HG02642 (cell line): ENCODE data around the gene CHPF.
A peak's percentile ranks its signal among the peaks of the same experiment; 100 is the strongest.

Source experiments
- ATAC-seq: cut with Tn5 transposase; IDR thresholded peaks from one replicate; pipeline ENCODE4 v1.9.1; 2021; ENCODE audit warnings: mild to moderate bottlenecking; ENCODE audit not compliant: unreplicated experiment, poor library complexity

The CHPF gene, protein sequence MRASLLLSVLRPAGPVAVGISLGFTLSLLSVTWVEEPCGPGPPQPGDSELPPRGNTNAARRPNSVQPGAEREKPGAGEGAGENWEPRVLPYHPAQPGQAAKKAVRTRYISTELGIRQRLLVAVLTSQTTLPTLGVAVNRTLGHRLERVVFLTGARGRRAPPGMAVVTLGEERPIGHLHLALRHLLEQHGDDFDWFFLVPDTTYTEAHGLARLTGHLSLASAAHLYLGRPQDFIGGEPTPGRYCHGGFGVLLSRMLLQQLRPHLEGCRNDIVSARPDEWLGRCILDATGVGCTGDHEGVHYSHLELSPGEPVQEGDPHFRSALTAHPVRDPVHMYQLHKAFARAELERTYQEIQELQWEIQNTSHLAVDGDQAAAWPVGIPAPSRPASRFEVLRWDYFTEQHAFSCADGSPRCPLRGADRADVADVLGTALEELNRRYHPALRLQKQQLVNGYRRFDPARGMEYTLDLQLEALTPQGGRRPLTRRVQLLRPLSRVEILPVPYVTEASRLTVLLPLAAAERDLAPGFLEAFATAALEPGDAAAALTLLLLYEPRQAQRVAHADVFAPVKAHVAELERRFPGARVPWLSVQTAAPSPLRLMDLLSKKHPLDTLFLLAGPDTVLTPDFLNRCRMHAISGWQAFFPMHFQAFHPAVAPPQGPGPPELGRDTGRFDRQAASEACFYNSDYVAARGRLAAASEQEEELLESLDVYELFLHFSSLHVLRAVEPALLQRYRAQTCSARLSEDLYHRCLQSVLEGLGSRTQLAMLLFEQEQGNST

DNA sequence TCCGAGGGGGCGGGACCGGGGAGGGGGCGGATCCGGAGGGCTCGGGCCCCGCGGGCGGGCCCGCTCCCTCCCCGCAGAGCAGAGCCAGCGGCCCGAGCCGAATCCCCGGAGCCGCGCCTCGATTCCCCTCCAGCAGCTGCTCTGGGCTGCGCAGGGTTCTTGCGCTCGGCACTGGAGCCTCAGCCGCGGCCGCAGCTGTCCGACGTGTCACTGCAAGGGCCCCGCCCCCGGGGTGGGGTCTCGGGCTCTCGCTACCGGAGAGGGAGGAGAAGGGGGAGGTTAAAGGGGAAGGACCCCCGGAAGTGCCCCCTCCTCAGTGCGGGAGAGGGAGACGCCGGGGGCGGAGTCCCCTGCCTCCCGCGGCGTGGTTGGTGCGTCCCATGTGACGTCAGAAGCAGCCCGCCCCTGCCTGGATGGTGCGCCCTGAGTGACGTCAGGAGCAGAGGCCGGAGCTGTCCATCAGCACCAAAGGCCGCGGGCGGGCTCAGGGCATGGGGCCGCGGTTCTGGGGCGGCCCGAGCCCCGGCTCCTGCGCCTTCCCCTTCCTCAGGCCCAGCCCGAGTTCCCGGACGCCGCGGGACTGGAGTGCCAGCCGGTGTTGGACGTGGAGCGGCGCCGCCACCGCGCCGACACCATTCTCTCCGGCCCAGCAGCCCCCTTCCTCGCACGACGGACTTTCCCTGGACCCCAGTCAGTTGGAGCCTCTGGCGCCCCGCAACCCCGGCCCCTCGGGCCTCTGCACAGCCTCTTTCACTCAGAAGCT lies at the start of gene CHPF, which contains the start of gene TMEM198:
CHPF (minus strand) TSS at position 214 of the 763 bp plus-strand sequence. CDS start 271 bp downstream, outside the sequence.
TMEM198 (plus strand) TSS at position 433 of the 763 bp plus-strand sequence. CDS start 700 bp downstream, outside the sequence.
- peak; percentile 83 for ATAC-seq

DNA sequence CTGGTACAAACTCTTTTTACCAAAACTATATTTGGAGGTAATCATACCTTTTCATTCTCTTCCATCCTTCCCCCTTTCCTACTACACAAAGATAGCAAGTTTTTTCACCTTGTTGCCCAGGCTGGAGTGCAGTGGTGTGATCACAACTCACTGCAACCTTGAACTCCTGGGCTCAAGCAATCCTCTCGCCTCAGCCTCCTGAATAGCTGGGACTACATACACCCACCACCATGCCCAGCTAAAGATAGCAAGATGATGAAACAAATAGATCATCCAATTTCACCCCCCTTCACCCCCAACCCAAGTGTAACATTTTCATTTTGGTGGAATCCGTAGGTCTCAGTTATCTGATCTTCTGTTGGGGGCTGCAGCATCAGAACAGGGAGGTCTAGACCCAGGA lies 49.5 kb upstream of the CHPF start:
- no peak for ATAC-seq

DNA sequence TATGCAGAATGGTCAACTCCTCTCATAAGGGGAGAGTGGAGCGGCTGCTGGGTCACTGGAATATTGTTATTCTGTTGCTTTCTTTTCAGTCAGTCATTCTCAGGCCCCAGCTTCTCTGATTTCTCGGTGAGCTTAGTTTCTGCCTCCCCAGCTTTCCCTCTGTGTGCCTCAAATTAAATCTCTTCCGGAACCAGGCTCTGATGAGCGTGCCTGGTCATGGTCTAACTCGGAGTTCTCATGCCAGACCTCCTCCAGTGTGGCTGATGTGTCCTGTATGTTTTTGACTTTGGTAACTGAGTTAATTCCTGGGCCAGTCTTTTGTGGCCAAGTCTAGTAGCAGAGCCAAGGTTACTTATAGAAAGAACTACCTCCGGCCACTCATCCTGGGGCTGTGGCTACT lies 49.1 kb upstream of the CHPF start:
- ATAC-seq: no peak

DNA sequence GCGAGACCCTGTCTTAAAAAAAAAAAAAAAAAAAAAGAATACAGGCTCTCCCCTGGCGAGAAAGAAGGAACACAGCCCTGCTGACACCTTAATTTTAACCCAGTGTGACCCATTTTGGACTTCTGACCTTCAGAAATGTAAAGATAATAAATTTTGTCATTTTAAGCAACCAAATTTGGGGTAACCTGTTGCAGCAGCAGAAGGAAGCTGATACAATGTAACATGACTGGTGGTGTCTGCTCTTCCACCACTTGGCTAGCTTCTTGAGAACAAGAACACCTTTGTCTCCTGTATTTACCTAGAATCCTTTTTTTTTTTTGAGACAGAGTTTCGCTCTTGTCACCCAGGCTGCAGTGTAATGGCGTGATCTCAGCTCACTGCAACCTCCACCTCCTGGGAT lies 47.5 kb upstream of the CHPF start:
- no peak for ATAC-seq

DNA sequence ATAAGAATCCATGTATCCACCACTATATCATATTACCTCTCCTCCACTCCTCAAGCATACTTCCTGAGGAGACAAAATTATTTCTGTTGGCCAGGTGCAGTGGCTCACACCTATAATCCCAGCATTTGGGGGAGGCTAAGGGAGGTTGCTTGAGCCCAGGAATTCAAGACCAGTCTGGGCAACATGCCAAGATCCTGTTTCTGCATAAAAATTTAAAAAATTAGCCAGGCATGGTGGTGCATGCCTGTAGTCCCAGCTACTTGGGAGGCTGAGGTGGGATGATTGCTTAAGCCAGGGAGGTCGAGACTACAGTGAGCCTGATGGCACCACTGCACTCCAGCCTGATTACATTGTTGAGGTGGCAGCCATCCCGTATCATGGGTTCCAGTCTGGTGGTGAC lies 37.7 kb upstream of the CHPF start:
- no peak for ATAC-seq

DNA sequence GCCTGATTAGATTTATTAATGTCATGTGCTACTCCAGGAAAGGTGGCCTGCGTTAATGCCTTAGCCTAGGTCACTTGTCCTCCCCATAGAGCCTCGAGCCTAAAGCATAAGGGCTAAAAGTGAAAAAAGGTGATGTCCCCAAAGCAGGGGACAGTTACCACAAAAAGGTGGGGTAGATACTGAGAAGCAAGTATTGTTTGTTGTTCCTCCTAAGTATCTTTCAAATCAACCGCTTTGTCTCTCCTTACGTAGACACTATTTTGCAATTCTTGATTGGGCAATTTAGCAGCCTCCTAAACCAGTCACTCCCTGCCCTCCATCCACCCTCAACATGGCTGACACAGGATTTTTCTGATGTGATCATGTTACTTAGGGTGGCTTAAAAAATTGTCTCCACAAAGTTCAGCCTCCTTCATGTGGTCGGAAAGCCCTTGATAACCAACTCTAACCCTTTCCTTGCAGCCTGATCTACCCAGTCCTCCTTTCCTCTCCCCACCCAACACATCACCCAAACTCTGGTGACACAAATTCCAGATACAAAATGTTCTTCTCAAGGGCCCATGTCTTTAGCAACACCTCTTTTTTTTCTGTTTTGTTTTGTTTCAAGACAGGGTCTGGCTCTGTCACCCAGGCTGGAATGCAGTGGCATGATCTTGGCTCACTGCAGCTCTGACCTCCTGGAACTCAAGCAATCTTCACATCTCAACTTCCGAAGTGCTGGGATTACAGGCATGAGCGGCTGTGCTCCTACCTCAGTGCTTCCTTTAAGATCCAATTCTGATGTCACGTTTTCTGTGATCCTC lies 35.4 kb upstream of the CHPF start:
- ATAC-seq: no peak

DNA sequence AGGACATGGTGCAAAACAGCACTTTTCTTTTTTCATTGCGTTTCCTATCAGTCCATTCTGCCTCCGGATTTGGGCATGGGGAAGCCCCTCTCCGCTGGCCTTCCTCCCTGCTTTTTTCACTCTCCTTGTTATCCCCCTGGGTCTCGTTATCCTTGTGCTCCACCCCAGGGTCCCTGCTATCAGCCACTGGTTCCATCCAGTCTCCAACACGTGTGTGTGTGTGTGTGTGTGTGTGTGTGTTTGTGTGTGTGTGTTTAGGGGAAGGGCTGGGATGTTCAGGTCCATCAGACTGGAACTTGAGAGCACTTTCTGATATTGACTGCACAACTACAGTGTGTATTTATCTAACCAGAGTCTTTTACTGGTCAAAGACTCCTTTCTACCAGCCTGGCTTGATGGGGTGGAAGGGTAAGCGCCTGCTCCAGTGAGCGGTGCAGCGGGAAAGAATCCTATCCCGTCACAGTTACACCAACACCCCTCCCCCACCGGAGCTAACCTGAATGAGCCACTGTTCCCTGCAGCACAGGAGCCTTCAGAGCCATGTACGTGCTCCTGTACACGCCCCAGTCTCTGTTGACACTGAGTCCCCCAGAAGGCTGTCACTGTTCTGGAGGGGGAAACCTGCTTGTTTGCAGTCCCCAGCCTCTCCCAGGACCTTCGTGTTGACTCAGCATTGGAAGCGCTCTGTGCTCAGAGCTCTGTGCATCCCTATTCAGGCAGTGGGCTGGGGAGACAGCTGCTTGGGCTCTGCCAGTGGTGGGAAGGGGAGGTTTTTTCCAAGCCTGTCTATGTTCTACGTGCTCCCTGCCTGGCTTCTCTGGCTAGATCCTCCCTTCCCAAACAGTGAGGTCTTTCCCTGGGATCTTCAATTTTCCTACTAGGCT lies 33.1 kb upstream of the CHPF start:
- ATAC-seq: no peak

DNA sequence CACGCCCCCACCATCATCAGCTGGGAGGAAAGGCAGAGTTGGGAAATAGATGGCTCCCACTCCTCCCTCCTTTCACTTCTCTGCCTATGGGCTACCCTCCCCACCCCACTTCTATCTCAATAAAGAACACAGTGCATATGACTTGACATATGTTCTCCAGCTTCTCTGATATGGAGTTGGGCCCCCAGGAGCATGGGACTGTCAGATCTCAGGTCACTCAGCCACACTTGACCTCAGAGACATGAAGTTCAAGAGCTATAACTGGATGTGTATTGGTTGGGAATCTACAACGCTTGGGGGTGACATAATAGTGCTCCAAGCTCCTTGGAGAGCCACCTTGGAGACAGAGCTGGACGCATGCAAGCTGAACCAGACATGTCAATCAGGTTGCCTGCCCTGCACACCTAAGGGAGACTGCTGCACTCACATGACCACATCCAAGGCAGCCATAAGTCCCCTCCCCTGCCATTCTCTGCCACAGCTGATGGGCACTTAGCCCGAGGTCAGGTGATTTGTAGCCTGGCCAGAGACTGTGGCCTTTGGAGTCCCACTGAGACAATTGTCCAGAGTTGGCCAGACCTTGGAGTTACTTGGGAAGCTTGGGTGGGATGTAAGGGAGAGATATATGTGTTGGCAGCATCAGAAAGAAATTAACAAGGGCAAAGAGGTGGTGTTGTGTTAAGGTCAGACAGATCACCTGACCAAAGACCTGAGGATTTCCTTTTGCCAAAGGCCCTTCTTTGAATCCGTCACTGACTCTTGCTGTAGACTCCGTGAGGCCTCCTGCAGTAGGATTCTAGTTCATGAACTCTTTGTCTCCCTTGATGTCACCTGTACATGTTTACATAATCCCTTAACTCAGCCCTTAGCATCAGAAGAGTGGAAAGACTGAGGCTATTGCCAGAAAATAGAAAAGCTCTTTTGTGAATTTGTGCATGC lies 32.2 kb upstream of the CHPF start:
- no peak for ATAC-seq

DNA sequence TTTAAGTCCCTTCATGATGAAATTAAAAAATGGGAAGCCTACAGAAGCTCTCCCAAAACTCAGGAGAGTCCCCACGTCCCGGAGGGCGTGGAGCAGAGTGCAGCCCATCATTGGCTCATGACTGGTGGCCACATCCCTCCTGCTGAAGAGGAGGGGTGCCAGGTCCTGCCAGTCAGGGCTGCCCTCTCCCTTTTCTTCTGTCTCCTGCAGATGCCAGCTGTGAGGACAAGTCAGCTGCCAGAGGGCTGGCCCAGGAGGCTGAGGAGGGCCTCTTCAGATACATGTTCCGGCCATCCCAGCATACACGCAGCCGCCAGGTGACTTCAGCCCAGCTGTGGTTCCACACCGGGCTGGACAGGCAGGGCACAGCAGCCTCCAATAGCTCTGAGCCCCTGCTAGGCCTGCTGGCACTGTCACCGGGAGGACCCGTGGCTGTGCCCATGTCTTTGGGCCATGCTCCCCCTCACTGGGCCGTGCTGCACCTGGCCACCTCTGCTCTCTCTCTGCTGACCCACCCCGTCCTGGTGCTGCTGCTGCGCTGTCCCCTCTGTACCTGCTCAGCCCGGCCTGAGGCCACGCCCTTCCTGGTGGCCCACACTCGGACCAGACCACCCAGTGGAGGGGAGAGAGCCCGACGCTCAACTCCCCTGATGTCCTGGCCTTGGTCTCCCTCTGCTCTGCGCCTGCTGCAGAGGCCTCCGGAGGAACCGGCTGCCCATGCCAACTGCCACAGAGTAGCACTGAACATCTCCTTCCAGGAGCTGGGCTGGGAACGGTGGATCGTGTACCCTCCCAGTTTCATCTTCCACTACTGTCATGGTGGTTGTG lies 31.1 kb upstream of the CHPF start:
- no peak for ATAC-seq

DNA sequence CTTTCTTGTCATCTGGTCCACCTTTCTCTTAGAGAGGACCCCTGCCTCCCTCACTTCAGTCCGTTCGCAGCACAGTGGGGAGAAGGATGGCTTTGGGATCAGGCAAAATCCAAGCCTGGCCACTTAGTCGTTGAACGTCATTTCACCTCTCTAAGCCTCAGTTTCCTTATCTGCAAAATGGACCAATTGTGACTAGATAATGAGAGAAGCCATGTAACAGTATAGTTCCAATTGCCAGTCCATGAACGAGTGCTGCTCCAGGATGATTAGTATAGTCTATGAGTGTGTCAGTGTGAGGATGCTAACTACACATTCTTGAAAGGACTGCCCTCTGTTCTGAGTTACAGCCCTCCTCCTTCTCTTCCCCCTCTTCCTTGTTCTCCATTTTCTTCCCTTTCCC lies 29.6 kb upstream of the CHPF start:
- ATAC-seq: no peak

DNA sequence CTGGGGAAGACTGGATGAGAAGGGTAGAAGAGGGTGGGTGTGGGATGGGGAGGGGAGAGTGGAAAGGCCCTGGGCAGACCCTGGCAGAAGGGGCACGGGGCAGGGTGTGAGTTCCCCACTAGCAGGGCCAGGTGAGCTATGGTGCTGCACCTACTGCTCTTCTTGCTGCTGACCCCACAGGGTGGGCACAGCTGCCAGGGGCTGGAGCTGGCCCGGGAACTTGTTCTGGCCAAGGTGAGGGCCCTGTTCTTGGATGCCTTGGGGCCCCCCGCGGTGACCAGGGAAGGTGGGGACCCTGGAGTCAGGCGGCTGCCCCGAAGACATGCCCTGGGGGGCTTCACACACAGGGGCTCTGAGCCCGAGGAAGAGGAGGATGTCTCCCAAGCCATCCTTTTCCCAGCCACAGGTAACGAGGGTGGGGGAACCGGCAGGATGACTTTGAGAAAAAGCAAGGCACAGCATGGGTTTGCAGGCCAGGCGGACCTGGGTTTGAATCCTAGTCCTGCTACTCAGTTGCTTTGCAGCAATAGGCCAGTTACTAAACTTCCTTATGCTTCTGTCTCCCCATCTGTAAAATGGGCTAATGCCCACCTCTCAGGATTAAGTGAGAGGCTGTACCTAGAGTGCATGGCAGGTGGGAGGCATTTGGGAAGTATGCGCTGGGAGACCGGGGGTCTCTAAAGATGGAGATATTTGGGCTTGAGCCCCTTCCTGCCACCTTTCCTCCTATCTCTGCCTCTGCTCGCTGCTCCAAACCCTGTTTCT lies 28.8 kb upstream of the CHPF start, which contains the start of gene INHA:
INHA (plus strand) TSS at position 74 of the 765 bp plus-strand sequence; CDS start at position 139, 65 bp downstream.
- no peak for ATAC-seq

DNA sequence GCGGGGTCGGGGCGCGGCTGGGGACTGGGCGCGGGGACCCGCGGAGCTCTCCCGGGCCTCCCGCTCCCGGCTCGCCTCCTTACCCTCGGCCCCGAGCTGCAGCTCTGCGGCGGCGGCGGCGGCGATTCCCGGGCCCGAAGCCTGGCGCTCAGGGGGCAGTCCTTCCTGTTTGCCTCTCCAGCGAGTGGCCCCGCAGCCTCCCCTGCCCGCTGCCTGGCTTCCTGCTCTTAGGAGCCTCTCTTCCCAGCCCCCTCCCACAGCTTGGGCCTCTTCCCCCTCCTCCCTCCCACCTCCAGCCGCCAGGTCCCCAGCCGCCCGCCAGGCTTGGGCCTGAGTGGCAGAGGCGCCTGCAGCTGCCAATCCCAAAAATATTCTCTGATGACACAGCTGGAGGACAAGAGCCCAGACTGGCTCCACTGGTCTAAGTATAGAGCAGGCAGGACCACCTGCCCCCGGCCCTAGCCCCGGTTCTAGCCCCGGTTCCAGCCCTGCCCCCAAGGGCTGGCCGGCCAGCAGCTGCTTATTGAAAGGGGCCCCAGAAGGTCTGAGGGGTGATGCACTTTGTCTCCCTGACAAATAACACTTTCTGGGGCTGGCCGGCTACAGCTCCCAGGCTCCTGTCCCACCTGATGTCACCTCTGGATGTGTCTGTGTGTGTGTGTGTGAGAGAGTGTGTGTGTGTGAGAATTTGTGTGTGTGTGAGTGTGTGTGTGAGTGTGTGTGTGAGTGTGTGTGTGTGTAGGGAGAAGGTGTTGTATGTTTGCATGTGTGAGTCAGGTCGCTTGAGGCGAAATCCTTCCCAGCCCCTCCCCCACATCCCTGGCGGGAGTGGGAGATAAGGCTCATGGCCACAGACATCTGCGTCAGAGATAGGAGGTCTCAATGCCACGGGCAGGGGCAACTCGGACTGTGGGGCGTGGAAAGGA lies 28.0 kb upstream of the CHPF start, which contains the start of gene OBSL1:
OBSL1 (minus strand) TSS at position 229 of the 926 bp plus-strand sequence. CDS start 307 bp downstream, outside the sequence.
- ATAC-seq: no peak

DNA sequence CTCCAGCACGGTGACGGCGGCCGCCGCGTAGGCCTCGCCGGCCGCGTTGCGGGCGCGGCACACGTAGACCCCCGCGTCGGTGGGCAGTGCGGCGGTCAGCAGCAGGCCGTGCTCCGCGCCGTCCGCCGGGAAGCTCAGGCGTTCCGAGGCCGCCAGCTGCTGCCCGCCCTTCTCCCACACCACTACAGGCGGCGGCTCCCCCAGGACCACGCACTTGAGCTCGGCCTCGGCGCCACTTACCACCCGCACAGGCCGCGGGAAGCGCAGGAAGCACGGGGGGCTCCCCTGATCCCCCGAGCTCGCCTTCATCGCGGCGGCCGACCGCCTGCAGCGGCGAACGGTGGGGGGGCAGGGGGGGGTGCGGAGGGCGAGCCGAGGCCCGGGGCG lies 27.3 kb upstream of the CHPF start:
- no peak for ATAC-seq

DNA sequence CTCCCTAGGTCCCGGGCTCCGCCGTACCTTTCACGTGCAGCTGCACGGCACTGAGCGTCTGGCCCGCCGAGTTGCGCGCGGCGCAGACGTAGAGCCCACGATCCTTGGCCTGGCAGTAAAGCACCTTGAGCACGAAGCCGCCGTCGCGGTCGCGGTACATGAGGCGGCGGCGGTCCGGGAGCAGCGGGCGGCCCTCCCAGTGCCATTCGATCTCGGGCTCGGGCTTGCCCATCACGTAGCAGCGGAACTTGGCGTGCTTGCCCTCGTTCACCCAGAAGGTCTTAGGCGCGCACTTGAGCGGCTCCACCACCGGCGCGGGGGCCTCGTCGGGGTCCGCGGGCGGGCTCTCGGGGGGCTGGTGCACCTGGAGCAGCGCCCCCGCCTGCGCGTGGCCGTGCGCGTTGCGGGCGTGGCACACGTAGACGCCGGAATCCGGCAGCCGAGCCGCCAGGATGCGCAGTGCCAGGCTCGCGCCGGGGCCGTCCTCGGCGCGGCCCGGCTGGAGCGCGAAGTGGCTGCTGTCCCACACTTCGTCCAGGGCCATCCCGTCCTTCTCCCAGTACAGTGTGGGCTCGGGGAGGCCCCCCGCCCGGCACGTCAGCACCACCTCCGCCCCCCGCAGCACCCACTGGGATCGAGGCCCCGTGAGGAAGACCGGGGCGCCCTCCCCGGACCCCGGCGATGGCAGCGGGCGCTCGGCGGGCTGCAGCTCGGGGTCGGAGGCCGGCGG lies 26.8 kb upstream of the CHPF start:
- no peak for ATAC-seq
